ACC112 (cell line): Measurements from ENCODE around the gene KCNJ10.

Experiments used
- H2AFZ ChIP-seq: fragments of 200-600 bp; sonication (generic); one replicate; pipeline ENCODE4 v1.6.0; 2017; ENCODE audit warnings: antibody characterized with exemption, low read length; ENCODE audit not compliant: unreplicated experiment
- H3K27ac ChIP-seq: fragments of 200-600 bp; sonication (generic); 2 replicates; pipeline ENCODE4 v1.5.1; 2014; ENCODE audit warnings: low read depth, mild to moderate bottlenecking, antibody characterized with exemption, low read length, moderate library complexity
- H3K27me3 ChIP-seq: fragments of 200-600 bp; sonication (generic); 2 replicates; pipeline ENCODE4 v1.6.1; 2014; ENCODE audit warnings: mild to moderate bottlenecking, antibody characterized with exemption, low read length, moderate library complexity, mixed read lengths; ENCODE audit not compliant: insufficient read depth
- H3K36me3 ChIP-seq: fragments of 200-600 bp; sonication (generic); 2 replicates; pipeline ENCODE4 v1.6.1; 2016; ENCODE audit warnings: mild to moderate bottlenecking, antibody characterized with exemption, low read length, moderate library complexity, mixed read lengths; ENCODE audit not compliant: insufficient read depth
- H3K4me1 ChIP-seq: fragments of 200-600 bp; sonication (generic); one replicate; pipeline ENCODE4 v1.6.1; 2016; ENCODE audit warnings: low read length, mixed read lengths; ENCODE audit not compliant: insufficient read depth, unreplicated experiment, control insufficient read depth
- H3K4me3 ChIP-seq: fragments of 200-600 bp; sonication (generic); 2 replicates; pipeline ENCODE4 v1.5.1; 2014; ENCODE audit warnings: mild to moderate bottlenecking, low read depth, low read length
- H3K79me2 ChIP-seq: fragments of 200-600 bp; sonication (generic); one replicate; pipeline ENCODE4 v1.6.0; 2016; ENCODE audit warnings: low read length; ENCODE audit not compliant: control insufficient read depth, unreplicated experiment, insufficient read depth

KCNJ10 gene

DNA sequence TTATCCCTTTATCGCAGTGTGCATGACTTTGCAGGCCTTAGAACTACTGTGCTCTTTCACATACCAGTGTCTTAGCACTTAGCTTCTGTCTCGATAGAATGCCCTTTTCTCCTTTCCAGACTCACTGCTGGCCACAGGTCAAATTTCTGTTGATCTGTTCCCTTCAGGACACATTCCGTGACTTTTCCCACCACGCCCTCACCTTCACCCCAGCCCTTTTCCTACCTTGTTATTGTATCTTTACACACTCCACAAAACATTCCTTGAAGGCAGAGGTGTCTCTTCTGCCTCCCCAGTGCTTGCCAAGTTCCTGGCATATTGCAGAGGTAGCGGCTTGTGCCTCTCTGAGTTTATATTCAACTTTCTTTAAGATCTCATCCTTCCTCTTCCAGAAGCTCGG is 120.8 kb downstream of the KCNJ10 start:
- Histone ChIP-seq H3K36me3 (no peaks in the 10 kb centered on the region), H3K27ac (no peak overlapping the region), H3K79me2 (no peaks in the 10 kb centered on the region), H3K4me1 (peaks cover 6% of the 10 kb centered on the region), H3K4me3 (no peak overlapping the region), H3K27me3 (peaks cover 32% of the 10 kb centered on the region), H2AFZ (no peak overlapping the region)
